ENCODE results near the gene MMP25. TPM values are rescaled to one million over a fixed set of nuclear protein-coding genes. Genes with fewer than 3 reads are reported as not detected.

Gene MMP25
- total and polyA plus RNA-seq, 2 experiments from 2014 or later, result 0.16 TPM; not detected in 1

GRCh38 chr16:3022208-3022683, 24.1 kb upstream of the MMP25 start:
- H3F3A ChIP-seq (ENCODE audit: insufficient read depth), result peaks cover 13% of the 10 kb centered on the region
- no peaks in the 10 kb centered on the region for H4K20me1 ChIP-seq (ENCODE audit: insufficient read depth)
- no peaks in the 10 kb centered on the region for H3K9me2 ChIP-seq (ENCODE audit: insufficient read depth)
- H2AFZ ChIP-seq, result no peak overlapping the region
- peaks cover 9% of the 10 kb centered on the region for H3K4me1 ChIP-seq (ENCODE audit: insufficient read depth)
- 0 to 3% methylated on average over 6 to 8 of the region's 8 CpGs for WGBS, 2 experiments (ENCODE audit: low coverage in 1 of 2, low lambda C conversion rate in 2 of 2, missing lambda C conversion rate in 2 of 2)
- peaks cover 2% of the 10 kb centered on the region; the same call in 1 of the 2 replicates for H3K36me3 ChIP-seq (ENCODE audit: low read depth)
- no peaks in the 10 kb centered on the region for H3K9me3 ChIP-seq (ENCODE audit: low read depth)
- no peaks in the 10 kb centered on the region for H3K79me2 ChIP-seq (ENCODE audit: insufficient read depth)
- peak overlapping the region; percentile 99 for H3K4me2 ChIP-seq (ENCODE audit: unreplicated experiment)
- in situ Hi-C loops (cut with MboI), result no loop called here
- H3K27ac ChIP-seq, result peak overlapping the region; percentile 100
- peak; percentile 98 for DNase-seq
- TF ChIP-seq EZH2phosphoT487 (IDR thresholded peaks at IDR 0.05; ENCODE audit: insufficient read depth, low read depth) (no peak), EZH2 (IDR thresholded peaks at IDR 0.05; ENCODE audit: insufficient read depth, poor library complexity, severe bottlenecking) (no peak)
- H3K27me3 ChIP-seq (replicated peaks; ENCODE audit: insufficient read depth), result no peaks in the 10 kb centered on the region
- H3K4me3 ChIP-seq, result peak overlapping the region; percentile 86
- H3K9ac ChIP-seq, result peak overlapping the region; percentile 98

- Histone ChIP-seq H3K4me1 (ENCODE audit: insufficient read depth) (peaks cover 9% of the 10 kb centered on the region), H3K79me2 (ENCODE audit: insufficient read depth) (no peaks in the 10 kb centered on the region), H2AFZ (no peak overlapping the region), H3K27ac (peak overlapping the region; percentile 100), H3K36me3 (ENCODE audit: low read depth) (peaks cover 2% of the 10 kb centered on the region; the same call in 1 of the 2 replicates), H3K4me2 (ENCODE audit: unreplicated experiment) (peak overlapping the region; percentile 99), H3K9me3 (ENCODE audit: low read depth) (no peaks in the 10 kb centered on the region), H3K4me3 (peak overlapping the region; percentile 86), H3F3A (ENCODE audit: insufficient read depth) (peaks cover 13% of the 10 kb centered on the region), H3K27me3 (replicated peaks; ENCODE audit: insufficient read depth) (no peaks in the 10 kb centered on the region), H3K9ac (peak overlapping the region; percentile 98), H3K9me2 (ENCODE audit: insufficient read depth) (no peaks in the 10 kb centered on the region), H4K20me1 (ENCODE audit: insufficient read depth) (no peaks in the 10 kb centered on the region)
- in situ Hi-C loops (cut with MboI), result no loop called here
- WGBS, 2 experiments (ENCODE audit: low coverage in 1 of 2, low lambda C conversion rate in 2 of 2, missing lambda C conversion rate in 2 of 2), result 0 to 1% methylated on average over 7 to 8 of the region's 8 CpGs
- DNase-seq, result peak; percentile 84
- TF ChIP-seq EZH2 (IDR thresholded peaks at IDR 0.05; ENCODE audit: insufficient read depth, poor library complexity, severe bottlenecking) (no peak), EZH2phosphoT487 (IDR thresholded peaks at IDR 0.05; ENCODE audit: insufficient read depth, low read depth) (no peak)
These were observed 23.5 kb upstream of the MMP25 start for GRCh38 chr16:3022684-3023414.

GRCh38 chr16:3023415-3023668, 23.0 kb upstream of the MMP25 start:
- DNase-seq, result peak; percentile 89
- peaks cover 9% of the 10 kb centered on the region for H3K4me1 ChIP-seq (ENCODE audit: insufficient read depth)
- WGBS, 2 experiments (ENCODE audit: low coverage in 1 of 2, low lambda C conversion rate in 2 of 2, missing lambda C conversion rate in 2 of 2), result 2 to 3% methylated on average over 5 of the region's 6 CpGs
- TF ChIP-seq EZH2phosphoT487 (IDR thresholded peaks at IDR 0.05; ENCODE audit: insufficient read depth, low read depth), result no peak
- no peak for TF ChIP-seq EZH2 (IDR thresholded peaks at IDR 0.05; ENCODE audit: insufficient read depth, poor library complexity, severe bottlenecking)
- no peaks in the 10 kb centered on the region for H3K9me2 ChIP-seq (ENCODE audit: insufficient read depth)
- peaks cover 13% of the 10 kb centered on the region for H3F3A ChIP-seq (ENCODE audit: insufficient read depth)
- H3K79me2 ChIP-seq (ENCODE audit: insufficient read depth), result no peaks in the 10 kb centered on the region
- peak overlapping the region; percentile 98 for H3K9ac ChIP-seq
- H3K4me3 ChIP-seq, result peak overlapping the region; percentile 86
- H3K27ac ChIP-seq, result peak overlapping the region; percentile 100
- no peaks in the 10 kb centered on the region for H3K27me3 ChIP-seq (replicated peaks; ENCODE audit: insufficient read depth)
- peaks cover 2% of the 10 kb centered on the region; the same call in 1 of the 2 replicates for H3K36me3 ChIP-seq (ENCODE audit: low read depth)
- peak overlapping the region; percentile 99 for H3K4me2 ChIP-seq (ENCODE audit: unreplicated experiment)
- no peaks in the 10 kb centered on the region for H3K9me3 ChIP-seq (ENCODE audit: low read depth)
- no peak overlapping the region for H2AFZ ChIP-seq
- in situ Hi-C loops (cut with MboI), result no loop called here
- H4K20me1 ChIP-seq (ENCODE audit: insufficient read depth), result no peaks in the 10 kb centered on the region

- Histone ChIP-seq H2AFZ (no peak within 1 kb of the TSS), H3K9me2 (ENCODE audit: insufficient read depth) (no peaks in the 10 kb centered on the region), H3K27me3 (replicated peaks; ENCODE audit: insufficient read depth) (no peaks in the 10 kb centered on the region), H3K27ac (peak within 1 kb of the TSS; percentile 100), H3K9ac (peak within 1 kb of the TSS; percentile 98), H3K4me1 (ENCODE audit: insufficient read depth) (peaks cover 9% of the 10 kb centered on the region), H3K9me3 (ENCODE audit: low read depth) (no peaks in the 10 kb centered on the region), H3K4me2 (ENCODE audit: unreplicated experiment) (peak within 1 kb of the TSS; percentile 99), H3F3A (ENCODE audit: insufficient read depth) (peaks cover 16% of the 10 kb centered on the region), H4K20me1 (ENCODE audit: insufficient read depth) (no peaks in the 10 kb centered on the region), H3K4me3 (peak within 1 kb of the TSS; percentile 86), H3K36me3 (ENCODE audit: low read depth) (peaks cover 2% of the 10 kb centered on the region; the same call in 1 of the 2 replicates), H3K79me2 (ENCODE audit: insufficient read depth) (no peaks in the 10 kb centered on the region)
- peak; percentile 99 for DNase-seq
- no peak for TF ChIP-seq EZH2 (IDR thresholded peaks at IDR 0.05; ENCODE audit: insufficient read depth, poor library complexity, severe bottlenecking)
- TF ChIP-seq EZH2phosphoT487 (IDR thresholded peaks at IDR 0.05; ENCODE audit: insufficient read depth, low read depth), result no peak
- WGBS, 2 experiments (ENCODE audit: low coverage in 1 of 2, low lambda C conversion rate in 2 of 2, missing lambda C conversion rate in 2 of 2), result 1% methylated on average over 64 to 69 of the region's 69 CpGs
- in situ Hi-C loops (cut with MboI), result no loop called here
These were observed 22.5 kb upstream of the MMP25 start, which contains the start of the genes HCFC1R1 and THOC6 for GRCh38 chr16:3023669-3024478. Gene HCFC1R1 (minus strand): TSS chr16:3023942. CDS start chr16:3023941, 1 bp downstream. Gene THOC6 (plus strand): TSS chr16:3024035. CDS start chr16:3024327, 292 bp downstream.

Measured in GM23248 (cell line).